ENCODE data around the gene CANT1.

DNA sequence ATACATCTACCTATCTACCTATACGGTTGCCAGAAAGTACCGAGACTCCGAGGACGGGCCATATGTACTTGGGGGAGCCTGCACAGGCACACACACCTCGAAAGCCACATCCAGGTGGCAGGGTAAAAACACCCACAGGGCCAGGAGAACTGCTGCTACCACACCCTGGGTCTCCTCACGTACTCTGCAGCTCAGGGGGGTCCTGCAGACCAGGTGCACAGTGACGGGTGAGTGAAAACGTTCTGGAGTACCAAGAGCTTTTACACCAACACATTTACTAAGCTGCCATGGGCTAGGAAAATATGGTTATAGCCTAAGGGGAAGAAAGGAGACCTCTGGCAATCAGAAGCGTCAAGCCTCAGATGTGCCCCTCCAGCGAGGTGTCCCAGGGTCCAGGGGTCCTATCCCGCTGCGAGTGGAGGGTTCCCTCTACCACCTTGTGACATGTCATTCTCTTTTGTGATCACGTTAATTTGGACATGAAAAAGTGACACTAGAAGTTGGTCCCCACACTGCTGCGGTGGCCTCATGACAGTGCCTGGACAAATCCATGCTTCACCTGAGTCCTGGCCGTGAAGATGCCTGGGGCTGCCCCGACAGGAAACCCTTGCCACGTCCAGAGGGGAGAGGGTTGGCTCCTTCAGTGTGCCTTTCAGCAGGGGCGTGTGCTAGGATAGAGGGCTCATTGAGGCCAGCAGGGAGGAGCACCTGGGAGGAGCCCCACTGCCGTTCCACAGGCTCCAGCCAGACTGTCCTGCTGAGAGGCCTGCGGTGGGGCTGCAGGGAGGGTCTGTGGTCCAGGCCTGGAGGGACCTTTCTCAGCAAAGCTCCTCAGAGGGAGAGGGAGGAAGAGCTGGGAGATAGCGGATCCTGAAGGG lies 1.8 kb downstream of the CANT1 start:
- TF ChIP-seq, protein P1, sequence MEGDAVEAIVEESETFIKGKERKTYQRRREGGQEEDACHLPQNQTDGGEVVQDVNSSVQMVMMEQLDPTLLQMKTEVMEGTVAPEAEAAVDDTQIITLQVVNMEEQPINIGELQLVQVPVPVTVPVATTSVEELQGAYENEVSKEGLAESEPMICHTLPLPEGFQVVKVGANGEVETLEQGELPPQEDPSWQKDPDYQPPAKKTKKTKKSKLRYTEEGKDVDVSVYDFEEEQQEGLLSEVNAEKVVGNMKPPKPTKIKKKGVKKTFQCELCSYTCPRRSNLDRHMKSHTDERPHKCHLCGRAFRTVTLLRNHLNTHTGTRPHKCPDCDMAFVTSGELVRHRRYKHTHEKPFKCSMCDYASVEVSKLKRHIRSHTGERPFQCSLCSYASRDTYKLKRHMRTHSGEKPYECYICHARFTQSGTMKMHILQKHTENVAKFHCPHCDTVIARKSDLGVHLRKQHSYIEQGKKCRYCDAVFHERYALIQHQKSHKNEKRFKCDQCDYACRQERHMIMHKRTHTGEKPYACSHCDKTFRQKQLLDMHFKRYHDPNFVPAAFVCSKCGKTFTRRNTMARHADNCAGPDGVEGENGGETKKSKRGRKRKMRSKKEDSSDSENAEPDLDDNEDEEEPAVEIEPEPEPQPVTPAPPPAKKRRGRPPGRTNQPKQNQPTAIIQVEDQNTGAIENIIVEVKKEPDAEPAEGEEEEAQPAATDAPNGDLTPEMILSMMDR (IDR thresholded peaks at IDR 0.05), result no peak
- TF ChIP-seq POLR2A (IDR thresholded peaks at IDR 0.05), result no peak
